T-cell (primary cell): ENCODE results near the gene RRP1B. TPM values are rescaled to one million over a fixed set of nuclear protein-coding genes. Genes with fewer than 3 reads are reported as not detected.

Source experiments
- ATAC-seq, 4 experiments: fragments of 200-7000 bp in 3 of 4; fragments of 150-1000 bp in 1 of 4; cut with Tn5 transposase; replicated peaks in 1 of 4; 1 replicate in 3 of 4; 2 replicates in 1 of 4; pipeline ENCODE4 v1.10.0; 2021; ENCODE audit warnings: moderate library complexity in 3 of 4, mild to moderate bottlenecking in 2 of 4, moderate number of reproducible peaks in 1 of 4
- CTCF ChIA-PET, 2 donors: fragments of 300-600 bp; sonication (Branson Sonifier 250); formaldehyde crosslinking; loops; one replicate each; lab custom pipeline; 2022; ENCODE audit warnings: antibody characterized with exemption in 2 of 2; lab: Charles Lee
- POLR2A ChIA-PET, 2 donors: fragments of 300-600 bp; sonication (Branson Sonifier 250); formaldehyde crosslinking; loops; one replicate each; lab custom pipeline; 2022; ENCODE audit warnings: antibody characterized with exemption in 2 of 2; lab: Charles Lee
- DNase-seq, 35 experiments: peaks; one replicate each; pipeline versions ENCODE4 v3.0.0 to v3.0.0-alpha.2; 2013 to 2023
- H3K27ac ChIP-seq: one replicate; pipeline ENCODE4 v1.5.1; 2013; ENCODE audit warnings: low read length
- H3K27me3 ChIP-seq, 2 experiments: replicated peaks in 1 of 2; 1 replicate in 1 of 2; 2 replicates in 1 of 2; pipeline versions ENCODE4 v1.6.1 to v1.7.0; 2013; ENCODE audit warnings: low read length in 1 of 2, mixed read lengths in 1 of 2; ENCODE audit not compliant: control insufficient read depth in 2 of 2, insufficient read depth in 2 of 2; ENCODE audit errors: extremely low read depth in 1 of 2
- H3K36me3 ChIP-seq, 2 donors: 1 replicate in 1 of 2; 2 replicates in 1 of 2; pipeline versions ENCODE4 v1.6.1 to v1.7.0; 2013; ENCODE audit warnings: low read length in 1 of 2; ENCODE audit not compliant: control insufficient read depth in 2 of 2, insufficient read depth in 1 of 2; ENCODE audit errors: extremely low read depth in 1 of 2
- H3K4me1 ChIP-seq, 2 experiments: 1 replicate in 1 of 2; 2 replicates in 1 of 2; pipeline versions ENCODE4 v1.6.1 to v1.7.0; 2013; ENCODE audit warnings: low read length in 2 of 2, mixed read lengths in 1 of 2; ENCODE audit not compliant: insufficient read depth in 2 of 2, control insufficient read depth in 1 of 2; ENCODE audit errors: extremely low read depth in 1 of 2
- H3K4me3 ChIP-seq, 2 donors: 1 replicate in 1 of 2; 2 replicates in 1 of 2; pipeline versions ENCODE4 v1.5.1 to v1.7.0; 2013; ENCODE audit warnings: mild to moderate bottlenecking in 2 of 2, low read length in 1 of 2, moderate library complexity in 1 of 2; ENCODE audit not compliant: control insufficient read depth in 1 of 2; ENCODE audit errors: extremely low read depth in 1 of 2
- H3K9me3 ChIP-seq: 2 replicates; pipeline ENCODE4 v1.7.0; 2013
- H3K27ac Mint-ChIP-seq, 2 donors: one replicate each; pipeline ENCODE4 v1.8.0; 2020 to 2021; ENCODE audit warnings: mild to moderate bottlenecking in 2 of 2, mixed read lengths in 2 of 2
- H3K27me3 Mint-ChIP-seq, 2 donors: one replicate each; pipeline ENCODE4 v1.8.0; 2021 to 2022; ENCODE audit warnings: mixed read lengths in 2 of 2
- H3K36me3 Mint-ChIP-seq: one replicate; pipeline ENCODE4 v1.8.0; 2021; ENCODE audit warnings: mixed read lengths
- H3K4me1 Mint-ChIP-seq, 3 donors: one replicate each; pipeline ENCODE4 v1.8.0; 2020 to 2022; ENCODE audit warnings: mixed read lengths in 3 of 3, mild to moderate bottlenecking in 1 of 3
- H3K4me3 Mint-ChIP-seq, 3 donors: one replicate each; pipeline ENCODE4 v1.8.0; 2020 to 2022; ENCODE audit warnings: mild to moderate bottlenecking in 3 of 3, mixed read lengths in 3 of 3, moderate library complexity in 3 of 3
- H3K9me3 Mint-ChIP-seq, 3 donors: one replicate each; pipeline ENCODE4 v1.8.0; 2020 to 2022; ENCODE audit warnings: mixed read lengths in 3 of 3
- WGBS: methylation state at CpG from one replicate; pipeline ENCODE4 v1.1.5; 2013; ENCODE audit warnings: missing lambda C conversion rate; ENCODE audit not compliant: insufficient coverage; 5-methylcytosine and 5-hydroxymethylcytosine counted together
- total RNA-seq, 35 experiments: library from RNA in 6 of 35; stranded (reverse) in 6 of 35; fragments of 120-200 nt in 1 of 35; gene quantifications; one replicate each; pipeline versions ENCODE4 v1.2.1 to v1.2.4 and lab custom pipeline; 2013 to 2026

RRP1B gene
- total RNA-seq, 5 donors from 2014 or later (not counting 1 experiment from before 2014, with no cell fraction given) = 33.9 to 39.3 (median 37.8) TPM

DNA sequence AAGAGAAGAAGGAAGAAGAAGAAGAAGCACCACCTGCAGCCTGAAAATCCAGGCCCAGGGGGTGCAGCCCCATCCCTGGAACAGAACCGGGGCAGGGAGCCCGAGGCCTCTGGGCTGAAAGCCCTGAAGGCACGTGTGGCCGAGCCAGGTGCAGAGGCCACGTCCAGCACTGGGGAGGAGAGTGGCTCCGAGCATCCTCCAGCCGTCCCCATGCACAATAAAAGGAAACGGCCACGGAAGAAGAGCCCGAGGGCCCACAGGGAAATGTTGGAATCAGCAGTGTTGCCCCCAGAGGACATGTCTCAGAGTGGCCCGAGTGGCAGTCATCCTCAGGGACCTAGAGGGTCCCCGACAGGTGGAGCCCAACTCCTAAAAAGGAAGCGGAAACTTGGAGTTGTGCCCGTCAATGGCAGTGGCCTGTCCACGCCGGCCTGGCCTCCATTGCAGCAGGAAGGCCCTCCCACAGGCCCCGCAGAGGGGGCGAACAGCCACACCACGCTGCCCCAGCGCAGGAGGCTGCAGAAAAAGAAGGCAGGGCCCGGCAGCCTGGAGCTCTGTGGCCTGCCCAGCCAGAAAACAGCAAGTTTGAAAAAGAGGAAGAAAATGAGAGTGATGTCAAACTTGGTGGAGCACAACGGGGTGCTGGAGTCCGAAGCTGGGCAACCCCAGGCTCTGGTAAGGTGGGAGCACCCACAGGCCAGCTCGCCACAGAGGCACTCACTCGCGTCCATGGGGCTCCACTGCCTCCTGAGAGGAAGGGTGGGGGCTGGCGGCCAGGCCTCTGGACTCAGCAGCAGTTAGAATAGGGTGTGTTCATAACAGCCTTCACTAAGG is 28.4 kb downstream of the RRP1B start:
- Mint-ChIP-seq H3K4me1 (no peaks in the 10 kb centered on the region), H3K27me3 (no peaks in the 10 kb centered on the region), H3K36me3 (peaks cover 45% of the 10 kb centered on the region), H3K27ac (no peak overlapping the region), H3K9me3 (no peaks in the 10 kb centered on the region), H3K4me3 (no peak overlapping the region)
- Histone ChIP-seq H3K9me3 (no peaks in the 10 kb centered on the region), H3K36me3 (peaks cover 40 to 94% of the 10 kb centered on the region in 2 donors), H3K27ac (no peak overlapping the region), H3K27me3 (no peaks in the 10 kb centered on the region), H3K4me3 (no peak overlapping the region), H3K4me1 (no peaks in the 10 kb centered on the region)
- CTCF ChIA-PET = no interaction called here
- DNase-seq (no peak), ATAC-seq (no peak)
- 95% methylated on average over 19 of the region's 27 CpGs for whole genome bisulfite sequencing
- POLR2A ChIA-PET = no interaction called here

DNA sequence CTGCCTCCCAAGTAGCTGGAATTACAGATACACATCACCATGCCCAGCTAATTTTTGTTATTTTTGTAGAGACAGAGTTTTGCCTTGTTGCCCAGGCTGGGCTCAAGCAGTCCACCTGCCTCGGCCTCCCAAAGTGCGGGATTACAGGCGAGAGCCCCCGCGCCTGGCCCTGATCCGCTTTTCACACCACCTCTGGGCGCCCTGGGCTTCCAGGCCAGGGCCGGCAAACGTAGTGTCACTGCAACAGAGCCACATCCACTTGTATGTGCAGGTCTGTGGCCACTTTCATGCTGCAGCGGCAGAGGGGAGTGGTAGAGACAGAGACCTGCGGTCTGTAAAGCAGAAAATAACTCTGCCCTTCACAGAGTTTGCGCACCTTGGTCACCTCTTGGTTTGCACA is 29.5 kb downstream of the RRP1B start:
- peaks cover 47% of the 10 kb centered on the region for H3K36me3 Mint-ChIP-seq
- WGBS = 94% methylated on average over 12 of the region's 12 CpGs

DNA sequence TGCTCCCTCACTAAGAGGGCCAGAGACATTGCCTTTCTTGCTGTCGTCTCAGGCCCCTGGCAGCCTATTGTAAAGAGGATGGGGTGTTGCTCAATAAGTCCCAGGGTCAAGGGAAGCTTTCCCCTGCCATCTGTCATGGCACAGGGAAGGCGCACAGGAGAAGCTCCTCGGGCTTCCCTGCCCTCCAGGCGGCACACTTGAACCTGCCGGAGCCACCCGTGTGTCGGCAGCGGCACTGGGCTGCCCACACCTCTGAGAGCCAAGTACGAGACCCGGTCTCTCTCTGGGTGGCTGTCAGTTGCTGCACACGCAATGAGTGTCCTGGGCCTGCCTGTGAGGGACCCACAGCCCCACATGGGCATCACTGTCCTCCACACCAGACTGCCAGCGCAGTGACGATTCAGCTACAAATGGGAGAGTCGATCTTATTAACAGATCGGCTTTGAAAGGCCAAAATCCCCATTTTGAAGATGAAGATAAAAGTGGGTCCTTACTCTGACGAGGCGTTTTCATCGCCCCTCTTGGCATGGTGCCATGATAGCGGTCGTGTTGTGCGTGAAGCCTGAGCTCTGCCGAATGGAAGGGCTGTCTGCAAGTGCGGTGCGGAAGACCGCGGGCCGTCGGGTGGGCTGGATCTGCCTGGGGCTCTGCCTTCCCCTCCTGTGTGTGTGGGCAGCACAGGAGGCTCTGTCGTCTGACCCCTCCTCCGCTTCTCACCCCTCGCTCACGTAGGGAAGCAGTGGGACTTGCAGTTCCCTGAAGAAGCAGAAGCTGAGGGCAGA is 30.4 kb downstream of the RRP1B start:
- H3K27ac Mint-ChIP-seq = no peak overlapping the region
- peaks cover 47% of the 10 kb centered on the region for H3K36me3 Mint-ChIP-seq
- H3K9me3 Mint-ChIP-seq = no peaks in the 10 kb centered on the region
- Histone ChIP-seq H3K27ac (no peak overlapping the region), H3K36me3 (peaks cover 45 to 96% of the 10 kb centered on the region in 2 donors), H3K4me3 (no peak overlapping the region), H3K4me1 (no peaks in the 10 kb centered on the region), H3K27me3 (no peaks in the 10 kb centered on the region), H3K9me3 (no peaks in the 10 kb centered on the region)
- ChIA-PET CTCF (no interaction called here), POLR2A (no interaction called here)
- H3K4me3 Mint-ChIP-seq = no peak overlapping the region
- DNase-seq (no peak), ATAC-seq (no peak)
- H3K4me1 Mint-ChIP-seq = no peaks in the 10 kb centered on the region
- no peaks in the 10 kb centered on the region for H3K27me3 Mint-ChIP-seq
- WGBS = 99% methylated on average over 27 of the region's 32 CpGs

More for the DNA sequence above, 29.5 kb downstream of the RRP1B start:
- Mint-ChIP-seq H3K9me3 (no peaks in the 10 kb centered on the region), H3K4me3 (no peak overlapping the region), H3K27me3 (no peaks in the 10 kb centered on the region), H3K4me1 (no peaks in the 10 kb centered on the region), H3K27ac (no peak overlapping the region)
- ChIA-PET CTCF (no interaction called here), POLR2A (no interaction called here)
- no peak for DNase-seq
- no peaks in the 10 kb centered on the region for H3K9me3 ChIP-seq
- no peaks in the 10 kb centered on the region for H3K4me1 ChIP-seq
- no peak for ATAC-seq
- no peak overlapping the region for H3K4me3 ChIP-seq
- no peak overlapping the region for H3K27ac ChIP-seq
- H3K27me3 ChIP-seq = no peaks in the 10 kb centered on the region
- H3K36me3 ChIP-seq = peaks cover 46 to 95% of the 10 kb centered on the region in 2 donors

DNA sequence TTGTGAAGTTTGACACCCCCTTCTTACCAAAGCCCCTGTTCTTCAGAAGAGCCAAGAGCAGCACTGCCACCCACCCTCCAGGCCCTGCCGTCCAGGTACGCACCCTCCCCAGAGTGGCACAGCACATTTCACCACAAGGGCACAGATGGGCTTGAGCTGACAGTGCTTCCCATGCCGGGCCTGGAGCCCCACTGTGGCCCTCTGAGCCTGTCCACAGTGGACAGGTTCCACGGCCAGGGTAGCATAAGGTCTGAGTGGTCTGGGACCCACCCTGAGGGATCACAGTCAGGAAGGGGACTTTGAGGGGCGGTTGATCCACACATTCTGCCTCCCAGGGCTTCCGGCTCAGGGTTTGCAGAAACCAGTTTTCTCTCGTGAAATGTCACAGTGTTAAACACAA is 31.0 kb downstream of the RRP1B start:
- peaks cover 45% of the 10 kb centered on the region for H3K36me3 Mint-ChIP-seq
- H3K9me3 ChIP-seq = no peaks in the 10 kb centered on the region
- ChIA-PET POLR2A (no interaction called here), CTCF (no interaction called here)
- H3K27ac Mint-ChIP-seq = no peak overlapping the region
- H3K36me3 ChIP-seq = peaks cover 45 to 92% of the 10 kb centered on the region in 2 donors
- no peaks in the 10 kb centered on the region for H3K27me3 Mint-ChIP-seq
- no peak overlapping the region for H3K4me3 ChIP-seq
- WGBS = 96% methylated on average over 7 of the region's 7 CpGs
- no peaks in the 10 kb centered on the region for H3K4me1 Mint-ChIP-seq
- H3K27me3 ChIP-seq = no peaks in the 10 kb centered on the region
- no peak overlapping the region for H3K27ac ChIP-seq
- no peak overlapping the region for H3K4me3 Mint-ChIP-seq
- H3K4me1 ChIP-seq = no peaks in the 10 kb centered on the region
- no peaks in the 10 kb centered on the region for H3K9me3 Mint-ChIP-seq
- no peak for ATAC-seq
- no peak for DNase-seq

DNA sequence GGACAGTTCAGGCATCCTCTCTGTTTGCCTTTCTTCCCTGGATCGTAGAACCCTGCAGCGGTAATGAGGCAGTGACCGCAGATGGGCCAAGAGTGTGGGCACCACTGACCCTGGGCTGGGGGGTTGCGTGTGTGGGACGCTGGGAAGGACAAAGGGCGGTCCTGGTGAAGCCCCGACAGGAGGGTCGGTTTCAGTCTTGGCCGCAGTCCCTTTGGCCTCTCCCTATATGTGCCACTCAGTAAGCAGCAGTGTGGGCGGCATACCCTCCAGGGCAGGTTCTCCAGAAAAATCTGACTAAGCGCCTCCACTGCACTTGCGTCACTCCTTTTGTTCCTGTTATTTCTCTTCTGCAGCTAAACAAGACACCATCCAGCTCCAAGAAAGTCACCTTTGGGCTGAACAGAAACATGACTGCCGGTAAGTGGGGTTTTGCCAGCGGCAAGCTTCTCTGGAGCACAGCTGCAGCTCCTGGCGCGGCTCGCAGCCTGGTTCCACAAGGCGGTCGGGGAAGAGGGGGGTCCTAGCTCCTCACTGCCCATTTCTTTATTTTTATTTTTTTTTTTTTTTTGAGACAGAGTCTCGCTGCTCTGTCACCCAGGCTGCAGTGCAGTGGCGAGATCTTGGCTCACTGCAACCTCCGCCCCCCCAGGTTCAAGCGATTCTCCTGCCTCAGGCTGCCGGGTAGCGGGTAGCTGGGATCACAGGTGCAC is 31.9 kb downstream of the RRP1B start:
- Histone ChIP-seq H3K9me3 (no peaks in the 10 kb centered on the region), H3K36me3 (peaks cover 45 to 88% of the 10 kb centered on the region in 2 donors), H3K27ac (no peak overlapping the region), H3K4me1 (no peaks in the 10 kb centered on the region), H3K27me3 (no peaks in the 10 kb centered on the region), H3K4me3 (no peak overlapping the region)
- POLR2A ChIA-PET = no interaction called here
- CTCF ChIA-PET = no interaction called here
- over 99% methylated on average over 16 of the region's 25 CpGs for WGBS
- Mint-ChIP-seq H3K27ac (no peak overlapping the region), H3K36me3 (peaks cover 51% of the 10 kb centered on the region), H3K4me1 (no peaks in the 10 kb centered on the region), H3K4me3 (no peak overlapping the region), H3K9me3 (no peaks in the 10 kb centered on the region), H3K27me3 (no peaks in the 10 kb centered on the region)
- no peak for DNase-seq
- no peak for ATAC-seq

DNA sequence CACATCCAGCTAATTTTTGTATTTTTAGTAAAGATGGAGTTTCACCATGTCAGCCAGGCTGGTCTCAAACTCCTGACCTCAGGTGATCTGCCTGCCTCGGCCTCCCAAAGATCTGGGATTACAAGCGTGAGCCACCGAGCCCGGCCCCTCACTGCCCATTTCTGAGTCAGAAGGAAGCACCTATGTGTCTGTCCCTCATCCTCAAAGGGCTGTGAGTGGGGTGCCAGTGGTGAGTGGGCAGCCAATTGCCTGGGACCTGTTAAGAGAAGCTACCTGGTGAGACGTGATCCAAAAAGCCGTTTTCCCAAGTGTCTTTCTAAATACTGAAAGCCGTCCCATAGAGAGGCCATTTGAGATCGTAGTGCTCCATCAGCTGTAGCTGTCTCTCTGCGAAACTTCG is 32.4 kb downstream of the RRP1B start:
- 93% methylated on average over 7 of the region's 10 CpGs for WGBS
- H3K9me3 ChIP-seq = no peaks in the 10 kb centered on the region
- CTCF ChIA-PET = no interaction called here
- no peaks in the 10 kb centered on the region for H3K4me1 ChIP-seq
- H3K27ac ChIP-seq = no peak overlapping the region
- DNase-seq = no peak
- no peak for ATAC-seq
- Mint-ChIP-seq H3K27me3 (no peaks in the 10 kb centered on the region), H3K4me1 (peaks cover 0 to 4% (median 0%) of the 10 kb centered on the region in 3 donors), H3K27ac (no peak overlapping the region), H3K9me3 (no peaks in the 10 kb centered on the region), H3K36me3 (peaks cover 45% of the 10 kb centered on the region), H3K4me3 (no peak overlapping the region)
- H3K4me3 ChIP-seq = no peak overlapping the region
- no peaks in the 10 kb centered on the region for H3K27me3 ChIP-seq
- POLR2A ChIA-PET = no interaction called here
- peaks cover 45 to 88% of the 10 kb centered on the region in 2 donors for H3K36me3 ChIP-seq
